ENCODE results near the gene DUSP12. TPM values are rescaled to one million over a fixed set of nuclear protein-coding genes. Genes with fewer than 3 reads are reported as not detected.

Gene DUSP12
- 19.9 and 37.9 TPM in 2 replicates for total RNA-seq

GRCh38 chr1:161749509-161750407 is at the start of gene DUSP12:
Gene DUSP12 (plus strand): TSS chr1:161749786. CDS start chr1:161749802, 16 bp downstream.

GRCh38 chr1:161706482-161707347 is 42.9 kb upstream of the DUSP12 start, which contains the start of gene FCRLA:
Gene FCRLA (plus strand): TSS chr1:161707229. CDS start chr1:161707265, 36 bp downstream.

GRCh38 chr1:161720956-161721737 is 28.4 kb upstream of the DUSP12 start, which contains the start of gene FCRLB:
Gene FCRLB (plus strand): TSS chr1:161721544. CDS start chr1:161722673, 1,129 bp downstream.

GRCh38 chr1:161766102-161766981 is 16.8 kb downstream of the DUSP12 start, which contains the start of gene ATF6:
Gene ATF6 (plus strand): TSS chr1:161766320. CDS start chr1:161766361, 41 bp downstream.

Other genes starting within 250 kb of the DUSP12 start
- 0.86 and 2.1 TPM in 2 replicates for gene FCGR2A, start 244.3 kb upstream of the DUSP12 start, total RNA-seq
- under 0.01 TPM in 1 of 2 replicates, not detected in the other for gene HSPA6, start 225.2 kb upstream of the DUSP12 start, total RNA-seq
- gene FCGR3A, start 200.0 kb upstream of the DUSP12 start, total RNA-seq, result not detected in 2 replicates
- not detected in 2 replicates for gene FCGR3B, start 118.6 kb upstream of the DUSP12 start, total RNA-seq
- not detected in 2 replicates for gene FCGR2B, start 86.6 kb upstream of the DUSP12 start, total RNA-seq
- gene FCRLA, start 42.6 kb upstream of the DUSP12 start, total RNA-seq, result 1.2 and 4.6 TPM in 2 replicates
- 9.5 and 11.5 TPM in 2 replicates for gene FCRLB, start 28.2 kb upstream of the DUSP12 start, total RNA-seq
- 21.6 and 21.8 TPM in 2 replicates for gene ATF6, start 16.5 kb downstream of the DUSP12 start, total RNA-seq